ENCODE results near the gene DAAM1. TPM values are rescaled to one million over a fixed set of nuclear protein-coding genes. Genes with fewer than 3 reads are reported as not detected.

DAAM1 gene
- total RNA-seq, 2 experiments from 2014 or later = 12.1 to 15.9 TPM

GRCh38 chr14:59360233-59360632, 171.8 kb downstream of the DAAM1 start:
- Mint-ChIP-seq H3K9me3 (ENCODE audit: low read depth) (no peaks in the 10 kb centered on the region), H3K27me3 (no peaks in the 10 kb centered on the region), H3K4me1 (peaks cover 2% of the 10 kb centered on the region), H3K36me3 (peaks cover 8% of the 10 kb centered on the region), H3K27ac (no peak overlapping the region), H3K4me3 (no peak overlapping the region)
- CTCF ChIA-PET = no interaction called here
- ATAC-seq (no peak), DNase-seq (no peak)

- no peak overlapping the region for H3K4me3 Mint-ChIP-seq
- H3K9me3 Mint-ChIP-seq (ENCODE audit: low read depth) = no peaks in the 10 kb centered on the region
- no peak overlapping the region for H3K27ac Mint-ChIP-seq
- H3K4me1 Mint-ChIP-seq = peaks cover 2% of the 10 kb centered on the region
- ATAC-seq (no peak), DNase-seq (no peak)
- no peaks in the 10 kb centered on the region for H3K27me3 Mint-ChIP-seq
- CTCF ChIA-PET = no interaction called here
- H3K36me3 Mint-ChIP-seq = peaks cover 8% of the 10 kb centered on the region
Observed at GRCh38 chr14:59360923-59361794, 172.7 kb downstream of the DAAM1 start.

- CTCF ChIA-PET = no interaction called here
- H3K27me3 Mint-ChIP-seq = no peaks in the 10 kb centered on the region
- DNase-seq (no peak), ATAC-seq (no peak)
- peaks cover 6% of the 10 kb centered on the region for H3K36me3 Mint-ChIP-seq
- peaks cover 2% of the 10 kb centered on the region for H3K4me1 Mint-ChIP-seq
- H3K4me3 Mint-ChIP-seq = no peak overlapping the region
- H3K27ac Mint-ChIP-seq = no peak overlapping the region
- no peaks in the 10 kb centered on the region for H3K9me3 Mint-ChIP-seq (ENCODE audit: low read depth)
Observed at GRCh38 chr14:59362513-59362912, 174.0 kb downstream of the DAAM1 start.

- Mint-ChIP-seq H3K9me3 (ENCODE audit: low read depth) (no peaks in the 10 kb centered on the region), H3K27ac (no peak overlapping the region), H3K4me3 (no peak overlapping the region), H3K4me1 (peaks cover 2% of the 10 kb centered on the region), H3K27me3 (no peaks in the 10 kb centered on the region), H3K36me3 (peaks cover 8% of the 10 kb centered on the region)
- no peak for DNase-seq
- CTCF ChIA-PET = interaction anchor here (0.6 kb wide), 1 partner anchor 235 kb away, joined by 3 read pairs; no protein-coding TSS in a partner anchor
- ATAC-seq = no peak
Observed at GRCh38 chr14:59363531-59364226, 175.2 kb downstream of the DAAM1 start.

- Mint-ChIP-seq H3K27ac (no peak overlapping the region), H3K4me1 (no peaks in the 10 kb centered on the region), H3K9me3 (ENCODE audit: low read depth) (peaks cover 2% of the 10 kb centered on the region), H3K4me3 (no peak overlapping the region), H3K27me3 (peaks cover 4% of the 10 kb centered on the region), H3K36me3 (peaks cover 6% of the 10 kb centered on the region)
- ATAC-seq (no peak), DNase-seq (no peak)
- CTCF ChIA-PET = interaction anchor here (1.7 kb wide), 1 partner anchor 246 kb away, joined by 5 read pairs; no protein-coding TSS in a partner anchor
Observed at GRCh38 chr14:59370158-59370742, 181.8 kb downstream of the DAAM1 start.

- H3K9me3 Mint-ChIP-seq (ENCODE audit: low read depth) = peaks cover 2% of the 10 kb centered on the region
- peaks cover 6% of the 10 kb centered on the region for H3K36me3 Mint-ChIP-seq
- no peaks in the 10 kb centered on the region for H3K4me1 Mint-ChIP-seq
- no peak overlapping the region for H3K27ac Mint-ChIP-seq
- peaks cover 15% of the 10 kb centered on the region for H3K27me3 Mint-ChIP-seq
- CTCF ChIA-PET = no interaction called here
- no peak overlapping the region for H3K4me3 Mint-ChIP-seq
- DNase-seq (no peak), ATAC-seq (no peak)
Observed at GRCh38 chr14:59371771-59372170, 183.3 kb downstream of the DAAM1 start.

- CTCF ChIA-PET = no interaction called here
- Mint-ChIP-seq H3K36me3 (peaks cover 3% of the 10 kb centered on the region), H3K4me3 (no peak overlapping the region), H3K4me1 (no peaks in the 10 kb centered on the region), H3K27me3 (peaks cover 27% of the 10 kb centered on the region), H3K27ac (no peak overlapping the region), H3K9me3 (ENCODE audit: low read depth) (peaks cover 2% of the 10 kb centered on the region)
- no peak for ATAC-seq
- DNase-seq = no peak
Observed at GRCh38 chr14:59374048-59374447, 185.6 kb downstream of the DAAM1 start.

- Mint-ChIP-seq H3K27me3 (peaks cover 43% of the 10 kb centered on the region), H3K27ac (no peak overlapping the region), H3K4me3 (no peak overlapping the region), H3K9me3 (ENCODE audit: low read depth) (peaks cover 2% of the 10 kb centered on the region), H3K36me3 (peaks cover 1% of the 10 kb centered on the region), H3K4me1 (no peaks in the 10 kb centered on the region)
- DNase-seq (no peak), ATAC-seq (no peak)
- CTCF ChIA-PET = no interaction called here
Observed at GRCh38 chr14:59376686-59377085, 188.2 kb downstream of the DAAM1 start.

- Mint-ChIP-seq H3K4me3 (no peak overlapping the region), H3K27ac (no peak overlapping the region), H3K36me3 (peaks cover 1% of the 10 kb centered on the region), H3K27me3 (peaks cover 51% of the 10 kb centered on the region), H3K9me3 (ENCODE audit: low read depth) (peaks cover 2% of the 10 kb centered on the region), H3K4me1 (no peaks in the 10 kb centered on the region)
- no peak for ATAC-seq
- CTCF ChIA-PET = no interaction called here
- no peak for DNase-seq
Observed at GRCh38 chr14:59377491-59377890, 189.0 kb downstream of the DAAM1 start.

GRCh38 chr14:59377991-59378601, 189.6 kb downstream of the DAAM1 start:
- CTCF ChIA-PET = no interaction called here
- ATAC-seq = no peak
- Mint-ChIP-seq H3K9me3 (ENCODE audit: low read depth) (peaks cover 2% of the 10 kb centered on the region), H3K4me3 (no peak overlapping the region), H3K27me3 (peaks cover 57% of the 10 kb centered on the region), H3K36me3 (peaks cover 1% of the 10 kb centered on the region), H3K4me1 (no peaks in the 10 kb centered on the region), H3K27ac (no peak overlapping the region)
- DNase-seq = no peak

GRCh38 chr14:59389936-59390335, 201.5 kb downstream of the DAAM1 start:
- CTCF ChIA-PET = no interaction called here
- Mint-ChIP-seq H3K4me3 (no peak overlapping the region), H3K36me3 (no peaks in the 10 kb centered on the region), H3K27me3 (peaks cover 17% of the 10 kb centered on the region), H3K27ac (no peak overlapping the region), H3K9me3 (ENCODE audit: low read depth) (no peaks in the 10 kb centered on the region), H3K4me1 (no peaks in the 10 kb centered on the region)
- no peak for DNase-seq
- ATAC-seq = no peak

GRCh38 chr14:59391388-59391787, 202.9 kb downstream of the DAAM1 start:
- ATAC-seq (no peak), DNase-seq (no peak)
- H3K36me3 Mint-ChIP-seq = no peaks in the 10 kb centered on the region
- CTCF ChIA-PET = no interaction called here
- H3K27ac Mint-ChIP-seq = no peak overlapping the region
- no peaks in the 10 kb centered on the region for H3K9me3 Mint-ChIP-seq (ENCODE audit: low read depth)
- H3K4me1 Mint-ChIP-seq = no peaks in the 10 kb centered on the region
- H3K4me3 Mint-ChIP-seq = no peak overlapping the region
- H3K27me3 Mint-ChIP-seq = peaks cover 10% of the 10 kb centered on the region

GRCh38 chr14:59394268-59394667, 205.8 kb downstream of the DAAM1 start:
- H3K36me3 Mint-ChIP-seq = peaks cover 4% of the 10 kb centered on the region
- peaks cover 12% of the 10 kb centered on the region for H3K4me1 Mint-ChIP-seq
- H3K9me3 Mint-ChIP-seq (ENCODE audit: low read depth) = no peaks in the 10 kb centered on the region
- no peak overlapping the region for H3K4me3 Mint-ChIP-seq
- CTCF ChIA-PET = no interaction called here
- H3K27ac Mint-ChIP-seq = no peak overlapping the region
- ATAC-seq (no peak), DNase-seq (no peak)
- peaks cover 7% of the 10 kb centered on the region for H3K27me3 Mint-ChIP-seq

All from activated CD8-positive, alpha-beta memory T cell treated with anti-CD3 and anti-CD28 coated beads, Interleukin-2, amount 10 ng/mL, durations not matched to agents 7 days and 5 days (primary cell).